MCF 10A (cell line): ENCODE data around the gene MCOLN2. TPM values are rescaled to one million over a fixed set of nuclear protein-coding genes. Genes with fewer than 3 reads are reported as not detected.
"Not testable (repeated sequence)": the region's sequence is repeated elsewhere in the genome, so short reads cannot be mapped to it uniquely, and the experiment has no call there.

ENCODE experiments used
- BruUV-seq: library from RNA; stranded (reverse); fragments of 400-500 nt; replicated peaks from 2 replicates; lab custom pipeline; 2021; lab: Mats Ljungman, UMichigan
- CTCF ChIA-PET: fragments of 300-600 bp; sonication (Branson Sonifier 250); formaldehyde crosslinking; extraction: SDS; loops from one replicate; lab custom pipeline; 2021; ENCODE audit warnings: antibody characterized with exemption, inconsistent platforms; lab: Yijun Ruan, JAX
- POLR2A ChIA-PET: fragments of 300-600, 350-650 bp; sonication (Branson Sonifier 250); formaldehyde crosslinking; extraction: SDS; loops from one replicate; lab custom pipeline; 2020; ENCODE audit warnings: antibody characterized with exemption, inconsistent platforms; lab: Yijun Ruan, JAX
- DNase-seq: peaks from one replicate; pipeline ENCODE4 v3.0.0-alpha.2; 2018; ENCODE audit not compliant: unreplicated experiment
- H3K27ac Mint-ChIP-seq: one replicate; pipeline ENCODE4 v1.8.0; 2022; ENCODE audit warnings: mild to moderate bottlenecking, low read depth, mixed read lengths; ENCODE audit not compliant: unreplicated experiment
- H3K27me3 Mint-ChIP-seq: one replicate; pipeline ENCODE4 v1.8.0; 2022; ENCODE audit warnings: mixed read lengths; ENCODE audit not compliant: insufficient read depth, unreplicated experiment
- H3K36me3 Mint-ChIP-seq: one replicate; pipeline ENCODE4 v1.8.0; 2022; ENCODE audit warnings: mild to moderate bottlenecking, moderate library complexity, mixed read lengths; ENCODE audit not compliant: insufficient read depth, unreplicated experiment
- H3K4me1 Mint-ChIP-seq: one replicate; pipeline ENCODE4 v1.8.0; 2022; ENCODE audit warnings: mixed read lengths; ENCODE audit not compliant: insufficient read depth, unreplicated experiment
- H3K4me3 Mint-ChIP-seq: one replicate; pipeline ENCODE4 v1.8.0; 2022; ENCODE audit warnings: mild to moderate bottlenecking, moderate library complexity, mixed read lengths; ENCODE audit not compliant: unreplicated experiment
- H3K9me3 Mint-ChIP-seq: one replicate; pipeline ENCODE4 v1.8.0; 2022; ENCODE audit warnings: mixed read lengths; ENCODE audit not compliant: unreplicated experiment
- intact Hi-C: fragments of 100-400 bp; cut with micrococcal nuclease; formaldehyde crosslinking; loops from 2 replicates; pipeline ENCODE4 v1.14.1; 2022
- total RNA-seq: library from RNA; stranded (reverse); gene quantifications from 2 replicates; pipeline ENCODE4 v1.2.3, GENCODE V29; 2022
- TF ChIP-seq, protein P1 (sequence below): fragments of 200-600 bp; IDR thresholded peaks from one replicate; pipeline ENCODE4 v1.8.0; 2022; ENCODE audit warnings: antibody characterized with exemption, mild to moderate bottlenecking; ENCODE audit not compliant: unreplicated experiment

MCOLN2 gene
- total RNA-seq, 1 experiment from 2014 or later = 3.0 TPM

- no peaks in the 10 kb centered on the region for H3K36me3 Mint-ChIP-seq
- DNase-seq = no peak
- TF ChIP-seq, protein P1, sequence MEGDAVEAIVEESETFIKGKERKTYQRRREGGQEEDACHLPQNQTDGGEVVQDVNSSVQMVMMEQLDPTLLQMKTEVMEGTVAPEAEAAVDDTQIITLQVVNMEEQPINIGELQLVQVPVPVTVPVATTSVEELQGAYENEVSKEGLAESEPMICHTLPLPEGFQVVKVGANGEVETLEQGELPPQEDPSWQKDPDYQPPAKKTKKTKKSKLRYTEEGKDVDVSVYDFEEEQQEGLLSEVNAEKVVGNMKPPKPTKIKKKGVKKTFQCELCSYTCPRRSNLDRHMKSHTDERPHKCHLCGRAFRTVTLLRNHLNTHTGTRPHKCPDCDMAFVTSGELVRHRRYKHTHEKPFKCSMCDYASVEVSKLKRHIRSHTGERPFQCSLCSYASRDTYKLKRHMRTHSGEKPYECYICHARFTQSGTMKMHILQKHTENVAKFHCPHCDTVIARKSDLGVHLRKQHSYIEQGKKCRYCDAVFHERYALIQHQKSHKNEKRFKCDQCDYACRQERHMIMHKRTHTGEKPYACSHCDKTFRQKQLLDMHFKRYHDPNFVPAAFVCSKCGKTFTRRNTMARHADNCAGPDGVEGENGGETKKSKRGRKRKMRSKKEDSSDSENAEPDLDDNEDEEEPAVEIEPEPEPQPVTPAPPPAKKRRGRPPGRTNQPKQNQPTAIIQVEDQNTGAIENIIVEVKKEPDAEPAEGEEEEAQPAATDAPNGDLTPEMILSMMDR = no peak
- intact Hi-C loops = no loop called here
- H3K4me3 Mint-ChIP-seq = no peak overlapping the region
- no peak overlapping the region for H3K27ac Mint-ChIP-seq
- no peaks in the 10 kb centered on the region for H3K9me3 Mint-ChIP-seq
- ChIA-PET POLR2A (no interaction called here), CTCF (interaction anchor here (0.6 kb wide), 1 partner anchor 1450 kb away, joined by 4 read pairs; no protein-coding TSS in a partner anchor)
- H3K27me3 Mint-ChIP-seq = no peaks in the 10 kb centered on the region
- H3K4me1 Mint-ChIP-seq = no peaks in the 10 kb centered on the region
- no TSS peak for BruUV-seq
Observed at GRCh38 chr1:85024736-85025135, 27.8 kb upstream of the MCOLN2 start.

DNA sequence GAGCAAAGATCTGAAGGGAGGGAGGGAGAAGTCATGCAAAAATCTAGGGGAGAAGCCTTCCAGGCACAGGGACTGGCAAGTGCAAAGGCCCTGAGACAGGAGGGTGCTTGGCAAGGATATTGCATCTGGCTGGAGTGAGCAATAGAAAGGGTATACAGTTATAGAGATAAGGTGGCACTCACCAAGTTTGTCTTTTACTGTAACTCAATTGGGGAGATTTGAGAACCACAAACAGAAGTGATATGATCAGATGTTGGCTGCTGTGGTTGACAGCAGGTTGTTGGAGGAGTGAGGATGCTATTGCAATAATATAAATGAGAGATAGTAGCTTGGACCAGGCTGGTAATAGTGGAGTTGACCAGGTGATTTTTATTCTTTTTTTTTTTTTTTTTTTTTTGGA is 25.8 kb upstream of the MCOLN2 start:
- no peak for DNase-seq
- intact Hi-C loops = no loop called here
- Mint-ChIP-seq H3K4me1 (no peaks in the 10 kb centered on the region), H3K4me3 (no peak overlapping the region), H3K9me3 (no peaks in the 10 kb centered on the region), H3K36me3 (no peaks in the 10 kb centered on the region), H3K27me3 (no peaks in the 10 kb centered on the region), H3K27ac (no peak overlapping the region)
- POLR2A ChIA-PET = no interaction called here
- no TSS peak for BruUV-seq
- CTCF ChIA-PET = interaction anchor here (1.2 kb wide), 1 partner anchor 78 kb away, joined by 3 read pairs; no protein-coding TSS in a partner anchor
- TF ChIP-seq, protein P1 = no peak

DNA sequence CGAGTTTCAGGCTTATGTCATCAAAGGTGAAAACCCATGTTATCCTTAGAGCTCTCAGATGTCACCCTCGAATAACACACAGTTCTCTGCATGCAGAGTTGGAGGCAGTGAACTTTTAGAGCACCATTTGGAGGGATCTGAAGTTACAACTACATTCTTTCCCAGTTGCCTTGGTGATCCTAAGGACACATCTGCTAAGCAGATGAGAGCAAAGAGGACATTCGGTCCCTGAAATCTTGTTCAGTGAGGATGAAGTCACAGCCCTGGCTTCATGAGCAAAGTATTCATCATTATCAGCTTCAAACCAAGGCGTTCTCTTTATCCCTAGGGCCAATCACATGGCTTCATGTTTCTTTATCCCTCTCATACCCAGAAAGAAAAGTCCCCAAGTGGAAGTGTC is 23.1 kb upstream of the MCOLN2 start:
- Mint-ChIP-seq H3K4me3 (no peak overlapping the region), H3K4me1 (no peaks in the 10 kb centered on the region), H3K9me3 (no peaks in the 10 kb centered on the region), H3K27ac (no peak overlapping the region), H3K36me3 (no peaks in the 10 kb centered on the region), H3K27me3 (no peaks in the 10 kb centered on the region)
- ChIA-PET CTCF (no interaction called here), POLR2A (no interaction called here)
- intact Hi-C loops = no loop called here
- BruUV-seq = no TSS peak
- no peak for DNase-seq
- TF ChIP-seq, protein P1 = no peak

DNA sequence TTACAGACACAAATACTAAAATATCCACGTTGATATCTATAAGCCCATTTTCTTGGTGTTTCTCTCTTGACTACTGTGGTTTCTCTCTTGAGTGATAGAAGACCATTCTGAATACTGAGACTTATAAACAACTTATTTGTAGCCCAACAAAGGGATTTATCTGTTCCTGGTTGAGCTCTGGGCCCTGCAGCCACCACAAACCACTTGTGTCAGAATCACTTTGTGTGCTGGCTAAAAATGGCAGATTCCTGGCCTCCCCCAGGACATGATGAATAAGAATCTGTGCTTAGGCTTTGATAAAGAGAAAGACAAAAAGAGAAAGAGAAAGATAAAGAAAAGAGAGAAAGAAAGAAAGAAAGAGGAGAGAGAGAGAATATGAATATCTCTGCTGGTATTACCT is 18.9 kb upstream of the MCOLN2 start:
- BruUV-seq = no TSS peak
- intact Hi-C loops = no loop called here
- TF ChIP-seq, protein P1 = no peak
- H3K9me3 Mint-ChIP-seq = peaks cover 3% of the 10 kb centered on the region
- H3K36me3 Mint-ChIP-seq = no peaks in the 10 kb centered on the region
- H3K27ac Mint-ChIP-seq = no peak overlapping the region
- H3K4me1 Mint-ChIP-seq = no peaks in the 10 kb centered on the region
- H3K4me3 Mint-ChIP-seq = no peak overlapping the region
- DNase-seq = no peak
- ChIA-PET CTCF (interaction anchor here (1.9 kb wide), 1 partner anchor 71 kb away, joined by 5 read pairs; no protein-coding TSS in a partner anchor), POLR2A (no interaction called here)
- H3K27me3 Mint-ChIP-seq = no peaks in the 10 kb centered on the region

- H3K36me3 Mint-ChIP-seq, H3K9me3 Mint-ChIP-seq, BruUV-seq, DNase-seq, intact Hi-C loops, H3K4me1 Mint-ChIP-seq, H3K4me3 Mint-ChIP-seq, POLR2A ChIA-PET, H3K27ac Mint-ChIP-seq, CTCF ChIA-PET, H3K27me3 Mint-ChIP-seq: not testable (repeated sequence)
Observed at GRCh38 chr1:85005641-85006040, 8.7 kb upstream of the MCOLN2 start.
